Stimulated activated CD8-positive, alpha-beta memory T cell treated with anti-CD3 and anti-CD28 coated beads, Interleukin-7, amount 100 ng/mL, for 48 hours (primary cell): ENCODE data around the gene TNRC6C.

Source experiments
- DNase-seq, 2 donors: peaks; one replicate each; pipeline ENCODE4 v3.0.0-alpha.2; 2020; ENCODE audit warnings: low read depth in 1 of 2; ENCODE audit errors: extremely low read depth in 1 of 2

Gene TNRC6C

DNA sequence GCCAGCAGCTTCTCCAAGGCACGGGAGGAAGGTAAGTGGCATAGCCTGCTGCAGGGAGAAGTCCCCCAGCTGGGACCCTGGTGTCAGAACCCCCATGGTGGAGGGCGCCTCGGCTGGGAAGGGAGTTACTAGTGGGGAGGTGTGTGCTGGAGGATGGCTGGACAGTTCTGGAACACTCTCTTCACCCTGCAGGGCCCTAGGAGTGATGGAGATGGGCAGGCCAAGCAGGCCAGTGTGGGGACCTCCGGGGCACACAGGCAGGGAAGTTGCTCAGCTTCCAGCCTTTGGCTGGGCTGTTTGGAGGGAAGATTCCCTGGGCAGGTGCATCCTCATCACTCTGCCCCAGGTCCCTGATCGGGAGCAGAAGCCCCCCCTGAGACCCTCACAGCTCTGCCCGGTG lies 188.4 kb downstream of the TNRC6C start:
- DNase-seq = no peak

DNA sequence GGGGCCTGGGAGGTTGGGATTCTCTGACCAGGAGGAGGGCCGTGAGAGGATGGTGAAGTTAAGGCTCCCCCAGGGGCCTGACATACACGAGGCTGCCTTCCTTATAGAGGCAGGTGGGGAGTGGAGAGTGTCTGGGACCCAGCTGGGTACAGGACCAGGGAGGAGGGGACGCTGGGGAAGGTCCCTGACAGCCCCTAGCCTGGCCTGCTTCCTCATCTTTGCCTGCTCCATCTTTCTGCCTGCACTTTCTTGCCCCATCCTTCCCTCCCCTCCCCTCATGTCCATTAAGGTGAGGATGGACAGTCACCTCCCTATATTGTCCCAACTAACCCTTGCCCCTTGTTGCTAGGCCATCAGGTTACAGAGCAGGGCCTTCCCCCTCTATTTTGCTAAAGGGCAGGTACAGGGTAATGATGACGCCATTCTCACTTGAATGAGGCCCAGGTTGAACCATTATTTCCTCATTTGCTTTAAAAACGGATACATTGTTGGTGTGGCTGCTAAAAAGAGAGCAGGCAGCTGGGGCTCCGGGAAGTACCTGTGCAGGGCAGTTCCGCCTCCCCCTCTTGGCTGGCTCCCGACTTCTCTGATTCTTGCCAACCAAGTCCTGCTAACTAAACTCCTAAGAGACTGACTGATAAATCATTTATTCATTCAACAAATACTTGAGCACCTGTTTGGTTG lies 189.0 kb downstream of the TNRC6C start:
- DNase-seq = no peak

DNA sequence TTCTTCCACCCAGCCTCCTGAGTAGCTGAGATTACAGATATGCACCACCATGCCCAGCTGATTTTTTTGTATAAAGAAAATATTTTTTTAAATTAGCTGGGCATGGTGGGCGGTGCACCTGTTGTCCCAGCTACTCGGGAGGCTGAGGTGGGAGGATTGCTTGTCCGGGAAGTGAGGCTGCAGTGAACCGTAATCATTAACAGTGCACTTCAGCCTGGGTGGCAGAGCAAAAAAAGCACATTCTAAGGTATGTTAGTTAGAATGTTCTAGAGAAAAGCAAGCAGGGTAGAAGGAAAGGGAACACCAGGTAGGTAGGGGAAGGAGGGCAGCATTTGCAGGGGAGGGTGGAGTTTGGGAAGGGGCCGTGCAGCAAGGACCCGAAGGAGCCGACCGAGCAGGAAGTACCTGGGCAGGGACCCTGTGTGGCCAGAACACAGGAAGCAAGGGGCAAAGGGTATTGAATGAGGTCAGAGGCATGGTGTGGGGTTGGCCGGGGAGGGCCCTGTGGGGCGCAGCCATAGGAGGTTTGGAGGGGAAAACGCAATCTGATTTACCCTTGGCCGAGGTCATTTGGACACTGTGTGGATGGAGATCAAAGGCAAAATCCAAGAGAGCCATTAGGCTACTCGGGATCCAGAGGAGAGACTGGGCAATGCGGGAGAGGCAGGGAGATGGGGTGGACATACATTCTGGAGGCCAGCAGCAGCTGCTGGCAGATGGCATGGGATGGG lies 189.9 kb downstream of the TNRC6C start:
- no peak for DNase-seq

DNA sequence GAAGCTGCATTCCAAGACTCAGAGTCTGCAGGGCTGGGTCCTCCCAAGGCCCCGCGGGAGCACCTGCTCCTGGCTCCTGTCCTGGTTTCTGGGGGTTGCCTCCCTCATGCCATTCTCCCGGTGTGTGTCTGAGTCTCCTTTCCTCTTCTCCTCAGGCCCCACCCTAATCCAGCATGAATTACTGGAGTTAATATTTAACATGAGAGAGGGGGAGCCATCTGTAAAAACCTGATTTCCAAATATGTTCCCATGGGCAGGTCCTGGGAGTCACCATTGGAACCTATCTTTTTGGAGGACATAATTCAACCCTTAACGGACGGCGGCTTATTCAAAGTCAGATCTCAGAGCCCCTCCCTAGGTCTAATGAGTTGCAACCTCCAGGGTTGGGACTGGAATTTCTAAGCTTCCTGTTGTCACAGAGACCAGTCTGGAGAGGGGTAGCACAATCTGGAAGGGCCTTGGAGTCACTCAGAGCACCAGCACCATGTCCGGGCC lies 193.1 kb downstream of the TNRC6C start:
- DNase-seq = no peak

DNA sequence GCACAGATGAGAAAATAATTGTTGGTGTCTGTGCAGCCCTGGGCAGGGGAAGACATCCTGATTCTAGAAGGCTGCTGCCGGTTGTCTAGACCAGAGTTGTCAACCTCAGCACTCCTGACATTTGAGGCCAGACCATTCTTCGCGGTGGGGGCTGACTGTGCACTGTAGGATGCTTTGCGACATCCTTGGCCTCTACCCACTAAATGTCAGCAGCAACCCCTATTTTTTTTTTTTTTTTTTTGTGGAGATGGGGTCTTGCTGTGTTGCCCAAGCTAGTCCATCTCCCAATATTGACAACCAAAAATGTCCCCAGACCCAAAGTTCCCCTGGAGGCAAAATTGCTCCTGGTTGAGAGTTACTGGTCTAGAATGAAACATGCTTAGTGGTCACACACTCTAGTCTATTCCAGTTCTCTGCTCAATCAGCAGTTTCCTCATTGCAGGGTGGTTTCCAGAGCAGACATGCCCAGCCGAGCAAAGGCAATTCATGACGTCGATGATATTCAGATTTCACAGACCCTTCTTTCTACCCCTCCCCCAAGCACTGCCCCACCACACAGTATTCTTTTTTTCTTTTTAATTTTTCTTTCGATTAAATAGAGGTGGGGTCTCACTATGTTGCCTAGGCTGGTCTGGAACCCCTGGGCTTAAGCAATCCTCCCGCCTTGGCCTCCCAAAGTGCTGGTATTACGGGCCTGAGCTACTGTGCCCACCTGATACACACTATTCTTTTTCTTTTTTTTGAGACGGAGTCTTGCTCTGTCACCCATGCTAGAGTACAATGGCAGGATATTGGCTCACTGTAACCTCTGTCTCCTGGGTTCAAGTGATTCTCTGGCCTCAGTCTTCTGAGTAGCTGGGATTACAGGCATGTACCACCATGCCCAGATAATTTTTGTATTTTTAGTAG lies 196.7 kb downstream of the TNRC6C start:
- no peak for DNase-seq
